Lower leg skin (tissue), 3 donors: ENCODE data around the gene COL15A1.

Experiments used
- POLR2A ChIP-seq, 2 donors: fragments of 450-650 bp; IDR thresholded peaks; one replicate each; pipeline ENCODE4 v1.6.1; 2016 to 2017; ENCODE audit warnings: antibody characterized with exemption in 2 of 2, mild to moderate bottlenecking in 1 of 2, moderate library complexity in 1 of 2
- TF ChIP-seq, protein P1 (sequence below), 3 donors: fragments of 450-650 bp; IDR thresholded peaks; one replicate each; pipeline ENCODE4 v1.5.1; 2016; ENCODE audit warnings: antibody characterized with exemption in 3 of 3, mild to moderate bottlenecking in 3 of 3, moderate library complexity in 2 of 3

GRCh38 chr9:98995059-98995671 is 51.5 kb downstream of the COL15A1 start:
- TF ChIP-seq, protein P1, sequence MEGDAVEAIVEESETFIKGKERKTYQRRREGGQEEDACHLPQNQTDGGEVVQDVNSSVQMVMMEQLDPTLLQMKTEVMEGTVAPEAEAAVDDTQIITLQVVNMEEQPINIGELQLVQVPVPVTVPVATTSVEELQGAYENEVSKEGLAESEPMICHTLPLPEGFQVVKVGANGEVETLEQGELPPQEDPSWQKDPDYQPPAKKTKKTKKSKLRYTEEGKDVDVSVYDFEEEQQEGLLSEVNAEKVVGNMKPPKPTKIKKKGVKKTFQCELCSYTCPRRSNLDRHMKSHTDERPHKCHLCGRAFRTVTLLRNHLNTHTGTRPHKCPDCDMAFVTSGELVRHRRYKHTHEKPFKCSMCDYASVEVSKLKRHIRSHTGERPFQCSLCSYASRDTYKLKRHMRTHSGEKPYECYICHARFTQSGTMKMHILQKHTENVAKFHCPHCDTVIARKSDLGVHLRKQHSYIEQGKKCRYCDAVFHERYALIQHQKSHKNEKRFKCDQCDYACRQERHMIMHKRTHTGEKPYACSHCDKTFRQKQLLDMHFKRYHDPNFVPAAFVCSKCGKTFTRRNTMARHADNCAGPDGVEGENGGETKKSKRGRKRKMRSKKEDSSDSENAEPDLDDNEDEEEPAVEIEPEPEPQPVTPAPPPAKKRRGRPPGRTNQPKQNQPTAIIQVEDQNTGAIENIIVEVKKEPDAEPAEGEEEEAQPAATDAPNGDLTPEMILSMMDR (IDR thresholded peaks at IDR 0.05) = no peak
- no peak for TF ChIP-seq POLR2A (IDR thresholded peaks at IDR 0.05)
